Naive thymus-derived CD8-positive, alpha-beta T cell (primary cell): Measurements from ENCODE around the gene IL5RA. TPM values are rescaled to one million over a fixed set of nuclear protein-coding genes. Genes with fewer than 3 reads are reported as not detected.

ENCODE experiments used
- ATAC-seq, 2 donors: fragments of 150-1000 bp; cut with Tn5 transposase in 1 of 2; sonication (Bioruptor Pico), chemical (Tn5 transposase) in 1 of 2; 1 replicate in 1 of 2; 2 replicates in 1 of 2; pipeline ENCODE4 v1.10.0; 2021; ENCODE audit warnings: mild to moderate bottlenecking in 2 of 2, moderate library complexity in 2 of 2
- POLR2A ChIA-PET: fragments of 350-600 bp; sonication (Branson Sonifier 250); formaldehyde crosslinking; loops from one replicate; lab custom pipeline; 2021; ENCODE audit warnings: antibody characterized with exemption; lab: Charles Lee
- DNase-seq, 10 donors: peaks; one replicate each; pipeline versions ENCODE4 v3.0.0 to v3.0.0-alpha.2; 2020 to 2022
- H3K27ac Mint-ChIP-seq, 10 donors: one replicate each; pipeline ENCODE4 v1.8.0; 2020 to 2022; ENCODE audit warnings: mild to moderate bottlenecking in 10 of 10, mixed read lengths in 10 of 10, moderate library complexity in 4 of 10, inconsistent platforms in 1 of 10
- H3K27me3 Mint-ChIP-seq, 5 donors: one replicate each; pipeline ENCODE4 v1.8.0; 2021 to 2022; ENCODE audit warnings: mixed read lengths in 5 of 5
- H3K36me3 Mint-ChIP-seq, 3 donors: one replicate each; pipeline ENCODE4 v1.8.0; 2020 to 2022; ENCODE audit warnings: mixed read lengths in 3 of 3, mild to moderate bottlenecking in 2 of 3, inconsistent platforms in 1 of 3
- H3K4me1 Mint-ChIP-seq, 4 donors: one replicate each; pipeline ENCODE4 v1.8.0; 2021 to 2022; ENCODE audit warnings: mixed read lengths in 4 of 4
- H3K4me3 Mint-ChIP-seq, 10 donors: one replicate each; pipeline ENCODE4 v1.8.0; 2020 to 2022; ENCODE audit warnings: mild to moderate bottlenecking in 10 of 10, mixed read lengths in 10 of 10, moderate library complexity in 6 of 10, inconsistent platforms in 1 of 10
- H3K9me3 Mint-ChIP-seq, 9 donors: one replicate each; pipeline ENCODE4 v1.8.0; 2020 to 2022; ENCODE audit warnings: mixed read lengths in 9 of 9, mild to moderate bottlenecking in 3 of 9, inconsistent platforms in 1 of 9, moderate library complexity in 1 of 9
- polyA plus RNA-seq, 3 donors: library from polyadenylated mRNA; unstranded; fragments of 300-500 nt; fragmentation: Illumina TruSeq; gene quantifications; one replicate each; pipeline ENCODE4 v1.2.3, GENCODE V29; 2021
- total RNA-seq, 8 experiments: library from RNA in 2 of 8; stranded (reverse) in 2 of 8; gene quantifications; one replicate each; pipeline ENCODE4 v1.2.3 and lab custom pipeline; 2021 to 2026

IL5RA gene
- total and polyA plus RNA-seq, 5 experiments from 2014 or later: 1.7 TPM; not detected in 4

DNA sequence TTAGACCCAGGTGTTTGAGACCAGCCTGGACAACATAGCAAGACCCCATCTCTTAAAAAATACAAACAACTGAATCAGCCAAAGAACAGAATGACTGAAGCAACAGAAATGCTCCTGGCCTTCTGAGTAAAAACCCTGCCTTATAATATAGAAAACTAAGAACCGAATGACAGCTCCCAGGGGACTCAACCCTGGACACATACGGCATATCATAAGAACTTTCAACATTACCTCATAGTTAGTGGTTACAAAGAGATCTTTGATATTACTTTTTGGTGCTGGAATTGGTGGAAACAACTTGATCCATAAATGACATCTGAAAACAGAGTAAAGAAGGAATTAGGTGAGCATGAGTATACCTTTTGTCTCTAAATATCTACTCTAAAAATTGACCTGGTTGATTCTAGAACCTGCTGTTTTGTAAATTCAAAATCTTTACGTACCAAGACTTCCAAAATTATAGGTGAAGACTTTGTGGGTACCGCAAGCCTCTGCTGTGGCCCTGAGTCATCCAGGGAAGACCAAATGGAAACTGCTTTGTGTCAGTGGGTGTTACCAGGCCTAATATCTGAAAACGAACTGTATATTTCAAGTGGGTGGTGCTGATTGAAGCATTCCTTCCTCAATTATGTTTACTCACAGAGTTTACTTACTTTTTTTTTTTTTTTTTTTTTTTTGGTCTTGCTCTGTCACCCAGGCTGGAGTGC is 35.5 kb downstream of the IL5RA start:
- Mint-ChIP-seq H3K9me3 (no peaks in the 10 kb centered on the region), H3K4me1 (peaks cover 0 to 2% (median 0%) of the 10 kb centered on the region in 4 donors), H3K36me3 (no peaks in the 10 kb centered on the region), H3K27me3 (peaks cover 1 to 9% (median 5%) of the 10 kb centered on the region in 5 donors), H3K27ac (no peak overlapping the region), H3K4me3 (no peak overlapping the region)
- DNase-seq: no peak
- POLR2A ChIA-PET: no interaction called here
- ATAC-seq: no peak

DNA sequence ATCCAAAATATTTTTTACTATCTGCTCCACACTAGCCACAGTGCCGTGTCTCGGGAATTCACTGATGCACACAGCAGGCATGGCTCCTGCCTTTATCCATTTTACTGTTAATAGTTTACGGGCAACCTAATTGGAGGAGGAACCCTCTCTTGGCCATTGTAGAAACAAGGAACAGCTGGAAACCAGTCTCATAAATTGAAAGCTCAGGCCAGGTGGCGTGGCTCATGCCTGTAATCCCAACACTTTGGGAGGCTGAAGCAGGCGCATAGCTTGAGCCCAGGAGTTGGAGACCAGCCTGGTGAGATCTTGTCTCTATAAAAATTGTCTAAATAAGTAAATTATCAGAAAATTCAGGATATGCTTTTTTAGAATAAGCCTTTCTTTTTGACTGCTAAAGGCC is 39.0 kb downstream of the IL5RA start:
- Mint-ChIP-seq H3K27me3 (peaks cover 0 to 2% (median 0%) of the 10 kb centered on the region in 5 donors), H3K27ac (no peak overlapping the region), H3K4me3 (no peak overlapping the region), H3K4me1 (no peaks in the 10 kb centered on the region), H3K36me3 (no peaks in the 10 kb centered on the region), H3K9me3 (no peaks in the 10 kb centered on the region)
- POLR2A ChIA-PET: no interaction called here
- no peak for ATAC-seq
- DNase-seq: no peak

DNA sequence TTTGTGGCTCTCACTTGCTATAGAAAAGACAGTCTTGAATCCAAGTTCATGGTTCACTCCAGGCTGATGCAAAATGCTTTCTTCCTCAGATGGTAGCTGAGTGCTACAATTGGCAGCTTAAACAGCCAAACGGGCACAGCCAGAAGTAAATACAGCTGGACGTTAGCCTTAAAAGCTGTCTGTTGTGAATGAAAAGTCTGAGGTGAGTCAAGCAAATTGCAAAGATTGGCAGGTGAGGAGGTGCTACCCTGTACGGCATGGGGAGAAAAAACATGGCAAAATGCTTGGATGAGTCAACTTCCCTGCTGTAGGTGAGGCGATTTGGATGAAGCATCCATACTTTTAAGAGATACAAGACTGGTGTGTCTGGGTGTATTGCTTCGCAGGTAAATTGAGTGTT is 40.5 kb downstream of the IL5RA start:
- POLR2A ChIA-PET: no interaction called here
- Mint-ChIP-seq H3K9me3 (no peaks in the 10 kb centered on the region), H3K4me3 (no peak overlapping the region), H3K36me3 (no peaks in the 10 kb centered on the region), H3K27me3 (peaks cover 0 to 1% (median 0%) of the 10 kb centered on the region in 5 donors), H3K4me1 (no peaks in the 10 kb centered on the region), H3K27ac (no peak overlapping the region)
- ATAC-seq (no peak), DNase-seq (no peak)

DNA sequence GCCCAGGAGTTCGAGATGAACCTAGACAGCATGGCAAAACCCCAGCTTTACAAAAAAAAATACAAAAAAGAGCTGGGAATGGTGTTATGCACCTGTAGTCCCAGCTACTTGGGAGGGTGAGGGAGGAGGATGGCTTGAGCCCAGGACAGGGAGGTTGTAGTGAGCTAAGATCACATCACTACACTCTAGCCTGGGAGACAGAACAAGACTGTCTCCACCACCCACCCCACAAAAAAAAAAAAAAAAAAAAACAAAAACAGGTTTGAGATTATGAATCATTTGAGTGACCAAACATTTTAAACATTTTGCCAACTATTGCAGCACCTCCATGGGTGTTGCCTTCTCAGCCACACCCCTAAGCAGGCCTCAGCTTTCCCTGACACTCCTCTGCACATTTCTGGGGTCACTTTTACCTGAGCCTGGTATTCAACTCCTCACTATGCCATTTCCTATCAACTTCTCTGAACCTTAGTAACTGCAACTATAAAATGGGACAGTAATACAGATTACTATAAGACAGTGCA is 41.8 kb downstream of the IL5RA start:
- H3K4me3 Mint-ChIP-seq: no peak overlapping the region

DNA sequence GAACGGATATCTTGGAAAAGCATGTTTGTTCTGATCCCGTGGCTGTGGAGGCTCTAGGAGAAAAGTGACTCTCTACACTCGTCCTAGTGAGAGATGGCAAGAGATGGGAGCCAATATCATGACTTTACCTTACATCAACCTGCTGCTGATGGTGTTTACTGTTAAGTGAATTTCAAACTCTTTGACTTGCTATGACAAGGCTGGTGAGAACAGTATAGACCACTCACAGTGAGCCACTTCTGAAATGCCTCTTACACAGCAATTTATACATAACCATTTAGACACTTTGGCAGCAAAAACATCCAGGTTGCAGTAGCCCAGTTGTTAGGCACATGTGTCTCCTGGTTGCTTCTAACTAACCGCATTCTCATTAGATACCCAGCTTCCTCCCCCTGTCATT is 43.3 kb downstream of the IL5RA start:
- H3K27me3 Mint-ChIP-seq: no peaks in the 10 kb centered on the region
- H3K27ac Mint-ChIP-seq: no peak overlapping the region
- no peak overlapping the region for H3K4me3 Mint-ChIP-seq
- DNase-seq: no peak
- H3K4me1 Mint-ChIP-seq: no peaks in the 10 kb centered on the region
- POLR2A ChIA-PET: no interaction called here
- no peaks in the 10 kb centered on the region for H3K9me3 Mint-ChIP-seq
- ATAC-seq: no peak
- no peaks in the 10 kb centered on the region for H3K36me3 Mint-ChIP-seq

More for the DNA sequence above, 41.8 kb downstream of the IL5RA start:
- H3K27ac Mint-ChIP-seq: no peak overlapping the region
- ATAC-seq: no peak
- H3K36me3 Mint-ChIP-seq: no peaks in the 10 kb centered on the region
- no peaks in the 10 kb centered on the region for H3K9me3 Mint-ChIP-seq
- H3K27me3 Mint-ChIP-seq: peaks cover 0 to 1% (median 0%) of the 10 kb centered on the region in 5 donors
- no peaks in the 10 kb centered on the region for H3K4me1 Mint-ChIP-seq
- POLR2A ChIA-PET: no interaction called here
- DNase-seq: no peak

DNA sequence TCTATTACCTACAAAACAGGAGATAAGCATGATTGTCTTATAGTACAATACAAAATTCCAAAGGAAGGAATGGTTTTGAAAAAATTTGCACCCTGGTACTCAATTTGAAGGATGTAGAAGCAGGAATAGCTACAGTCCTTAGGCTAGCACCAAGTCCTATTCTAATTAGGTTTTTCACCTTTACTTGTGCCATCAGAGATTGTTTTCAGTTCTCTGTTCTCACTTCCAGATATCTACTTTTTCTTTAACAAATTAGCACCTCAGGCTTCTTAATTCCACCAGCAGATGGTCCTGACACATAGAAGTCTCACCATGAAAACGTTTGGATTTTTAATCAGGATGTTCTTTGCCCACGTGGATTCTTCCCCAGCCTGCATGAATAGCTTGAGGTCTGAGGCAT is 43.8 kb downstream of the IL5RA start:
- POLR2A ChIA-PET: no interaction called here
- H3K9me3 Mint-ChIP-seq: no peaks in the 10 kb centered on the region

DNA sequence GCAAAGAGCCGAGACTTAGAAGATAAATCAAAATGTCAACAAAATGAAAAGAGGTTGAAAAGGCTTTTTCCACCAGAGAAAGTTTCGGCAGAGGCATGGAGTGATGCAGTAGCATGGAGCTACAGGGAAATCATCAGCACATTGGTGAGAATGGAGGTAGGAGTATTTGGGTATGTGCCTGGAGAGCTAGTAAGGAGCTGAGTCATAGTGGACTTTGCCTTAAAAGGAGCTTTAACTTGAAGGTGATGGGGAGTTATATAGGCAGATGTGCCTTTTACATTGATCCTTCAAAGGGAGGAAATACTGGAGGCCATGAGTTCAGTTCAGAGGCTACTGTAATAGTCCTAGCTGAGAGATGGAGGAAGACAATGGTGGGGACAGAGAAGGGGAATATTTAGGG is 44.3 kb downstream of the IL5RA start:
- POLR2A ChIA-PET: no interaction called here
- no peak overlapping the region for H3K27ac Mint-ChIP-seq
- ATAC-seq: no peak
- H3K4me3 Mint-ChIP-seq: no peak overlapping the region
- no peak for DNase-seq
- H3K4me1 Mint-ChIP-seq: no peaks in the 10 kb centered on the region
- H3K36me3 Mint-ChIP-seq: no peaks in the 10 kb centered on the region
- H3K27me3 Mint-ChIP-seq: no peaks in the 10 kb centered on the region
- H3K9me3 Mint-ChIP-seq: no peaks in the 10 kb centered on the region

More for the DNA sequence above, 43.8 kb downstream of the IL5RA start:
- no peaks in the 10 kb centered on the region for H3K4me1 Mint-ChIP-seq
- no peak for ATAC-seq
- no peak for DNase-seq
- no peak overlapping the region for H3K4me3 Mint-ChIP-seq
- H3K27ac Mint-ChIP-seq: no peak overlapping the region
- H3K27me3 Mint-ChIP-seq: no peaks in the 10 kb centered on the region
- H3K36me3 Mint-ChIP-seq: no peaks in the 10 kb centered on the region

DNA sequence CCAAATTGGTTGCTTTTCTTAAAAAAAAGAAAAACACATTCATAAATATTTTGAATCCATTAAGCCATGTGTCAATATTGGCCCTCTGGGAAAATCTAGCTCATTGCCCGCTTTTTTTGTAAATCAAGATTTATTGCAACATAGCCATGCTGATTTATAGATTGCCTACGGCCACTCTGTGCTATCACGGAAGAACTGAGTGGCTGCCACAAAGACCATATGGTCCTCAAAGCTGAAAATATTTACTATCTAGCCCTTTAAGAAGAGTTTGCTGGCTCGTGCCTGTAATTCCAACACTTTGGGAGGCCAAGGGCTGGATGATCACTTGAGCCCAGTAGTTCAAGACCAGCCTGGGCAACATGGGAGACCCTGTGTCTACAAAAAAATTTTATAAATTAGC is 45.9 kb downstream of the IL5RA start:
- H3K27me3 Mint-ChIP-seq: no peaks in the 10 kb centered on the region
- H3K27ac Mint-ChIP-seq: no peak overlapping the region
- ATAC-seq (no peak), DNase-seq (no peak)
- POLR2A ChIA-PET: no interaction called here
- H3K9me3 Mint-ChIP-seq: no peaks in the 10 kb centered on the region
- no peaks in the 10 kb centered on the region for H3K4me1 Mint-ChIP-seq
- H3K4me3 Mint-ChIP-seq: no peak overlapping the region
- no peaks in the 10 kb centered on the region for H3K36me3 Mint-ChIP-seq

DNA sequence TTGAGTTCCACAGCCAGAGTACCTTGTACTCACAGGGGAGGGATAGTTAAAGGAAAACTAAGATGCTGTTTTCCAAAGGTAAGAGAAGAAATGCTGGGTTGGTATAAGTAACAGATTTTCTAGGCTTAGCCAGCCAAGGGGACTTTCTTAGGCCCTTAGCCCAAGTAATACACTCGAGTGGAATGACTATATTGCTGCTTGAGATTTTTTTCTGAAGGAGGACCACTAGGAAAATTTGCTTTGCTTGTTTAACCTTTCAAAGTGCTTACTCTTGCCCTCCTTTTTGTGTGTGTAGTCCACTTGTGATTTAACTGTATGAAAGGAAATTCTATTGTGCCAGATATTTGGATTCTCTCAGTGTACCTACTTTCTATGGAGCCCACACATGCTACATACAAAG is 50.5 kb downstream of the IL5RA start:
- DNase-seq (no peak), ATAC-seq (no peak)
- Mint-ChIP-seq H3K4me1 (no peaks in the 10 kb centered on the region), H3K27ac (no peak overlapping the region), H3K27me3 (peaks cover 0 to 6% (median 1%) of the 10 kb centered on the region in 5 donors), H3K36me3 (no peaks in the 10 kb centered on the region), H3K9me3 (no peaks in the 10 kb centered on the region), H3K4me3 (no peak overlapping the region)
- POLR2A ChIA-PET: no interaction called here

DNA sequence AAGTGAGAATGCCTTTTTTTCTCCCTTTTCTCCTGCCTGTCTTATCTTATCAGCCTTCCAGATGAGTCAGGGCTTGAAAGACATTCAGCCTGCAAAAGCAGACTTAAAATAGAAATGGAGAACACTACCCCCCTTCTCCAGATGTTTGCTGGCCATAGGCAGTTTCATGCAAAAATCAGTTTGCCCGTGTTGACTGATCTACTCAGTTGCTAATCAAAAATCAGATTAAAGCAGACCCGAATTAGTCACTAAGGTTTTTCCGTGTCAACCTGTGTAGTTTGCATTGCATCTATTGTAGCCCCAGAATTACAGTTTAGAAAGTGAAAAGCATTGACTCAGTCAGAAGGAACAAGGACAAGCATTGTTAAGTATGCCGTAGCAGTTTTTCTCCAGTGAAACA is 56.2 kb downstream of the IL5RA start:
- Mint-ChIP-seq H3K9me3 (no peaks in the 10 kb centered on the region), H3K36me3 (no peaks in the 10 kb centered on the region), H3K27ac (no peak overlapping the region), H3K4me3 (no peak overlapping the region), H3K4me1 (no peaks in the 10 kb centered on the region), H3K27me3 (peaks cover 0 to 6% (median 1%) of the 10 kb centered on the region in 5 donors)
- DNase-seq (no peak), ATAC-seq (no peak)
- POLR2A ChIA-PET: no interaction called here

DNA sequence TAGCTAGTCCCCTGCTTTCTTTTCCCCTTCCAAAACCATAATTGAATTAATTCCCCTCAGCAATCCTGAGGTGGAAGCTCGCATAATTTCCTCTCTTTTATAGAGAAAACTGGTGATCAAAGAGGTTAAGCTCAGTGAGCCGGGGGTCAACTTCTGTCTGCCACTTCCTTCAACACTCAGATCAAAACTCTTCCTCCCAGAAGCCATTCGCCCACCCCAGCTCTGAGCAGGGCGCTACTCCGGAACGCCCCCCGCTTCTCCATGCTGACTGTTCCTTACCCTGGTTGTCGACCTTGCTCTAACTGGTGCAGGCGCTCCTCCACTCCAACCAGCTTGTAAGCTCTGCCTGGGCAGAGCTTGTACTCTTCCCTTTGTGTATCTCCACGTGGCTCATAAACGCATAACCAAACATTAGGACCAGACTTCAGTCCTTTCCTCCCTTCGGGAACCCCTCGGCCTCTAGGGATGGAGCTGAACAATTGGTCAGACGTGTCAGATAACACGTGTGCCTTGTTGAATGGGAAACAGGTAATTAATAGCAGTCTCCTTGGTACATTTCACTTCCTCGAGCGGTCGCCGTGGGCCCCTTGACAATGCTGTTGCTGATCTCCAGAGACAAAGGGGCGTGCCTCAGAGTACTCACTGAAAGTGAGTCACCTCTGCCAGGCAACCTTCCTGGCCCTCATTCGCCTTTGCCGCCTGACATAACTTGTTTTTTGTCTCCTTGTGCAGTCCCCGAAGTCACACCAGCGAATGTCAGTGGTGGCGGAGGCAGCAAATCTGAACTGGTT is 71.8 kb downstream of the IL5RA start:
- Mint-ChIP-seq H3K9me3 (no peaks in the 10 kb centered on the region), H3K27me3 (peaks cover 0 to 4% (median 3%) of the 10 kb centered on the region in 5 donors), H3K4me1 (no peaks in the 10 kb centered on the region), H3K27ac (no peak overlapping the region), H3K4me3 (no peak overlapping the region), H3K36me3 (no peaks in the 10 kb centered on the region)
- DNase-seq: no peak
- POLR2A ChIA-PET: no interaction called here
- ATAC-seq: no peak

DNA sequence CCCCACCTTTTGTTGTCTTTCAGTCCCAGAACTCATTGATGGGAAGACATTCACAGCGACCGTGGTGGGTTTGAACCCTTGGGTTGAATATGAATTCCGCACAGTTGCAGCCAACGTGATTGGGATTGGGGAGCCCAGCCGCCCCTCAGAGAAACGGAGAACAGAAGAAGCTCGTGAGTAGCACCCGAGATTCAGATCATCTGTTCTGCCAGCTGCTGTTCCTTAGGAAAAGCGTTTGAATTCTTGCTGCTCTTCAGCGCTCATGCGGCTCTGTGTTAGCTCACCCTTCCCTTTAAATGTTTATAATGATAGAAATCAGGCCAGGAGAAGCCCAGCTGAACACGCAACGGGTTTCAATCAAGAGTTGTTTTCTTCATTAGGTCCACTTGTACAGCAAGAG is 73.0 kb downstream of the IL5RA start:
- H3K9me3 Mint-ChIP-seq: no peaks in the 10 kb centered on the region
- ATAC-seq (no peak), DNase-seq (no peak)
- no peak overlapping the region for H3K27ac Mint-ChIP-seq
- H3K4me3 Mint-ChIP-seq: no peak overlapping the region
- POLR2A ChIA-PET: no interaction called here
- H3K4me1 Mint-ChIP-seq: no peaks in the 10 kb centered on the region
- H3K27me3 Mint-ChIP-seq: peaks cover 0 to 4% (median 3%) of the 10 kb centered on the region in 5 donors
- no peaks in the 10 kb centered on the region for H3K36me3 Mint-ChIP-seq

DNA sequence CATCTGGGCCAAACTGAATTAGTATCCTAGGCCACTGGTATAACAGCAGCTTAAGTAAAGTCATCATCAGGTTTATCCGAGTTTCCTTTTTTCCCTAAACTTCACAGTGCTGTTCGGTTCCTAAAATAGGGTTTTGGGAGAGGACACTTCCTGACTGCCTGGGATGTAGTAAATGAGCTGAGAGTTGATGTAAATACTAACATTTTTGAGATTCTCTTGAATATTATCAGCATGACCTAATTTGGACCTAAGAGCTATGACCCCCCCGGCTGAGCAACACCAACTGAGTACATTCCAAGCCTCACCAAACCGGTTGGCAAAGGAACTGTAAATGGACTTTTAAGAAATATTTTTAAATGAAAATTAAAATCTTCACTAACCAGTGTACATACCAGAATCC is 78.8 kb downstream of the IL5RA start:
- ATAC-seq (no peak), DNase-seq (no peak)
- no peak overlapping the region for H3K27ac Mint-ChIP-seq
- H3K9me3 Mint-ChIP-seq: no peaks in the 10 kb centered on the region
- H3K27me3 Mint-ChIP-seq: no peaks in the 10 kb centered on the region
- POLR2A ChIA-PET: no interaction called here
- H3K4me3 Mint-ChIP-seq: no peak overlapping the region
- H3K36me3 Mint-ChIP-seq: no peaks in the 10 kb centered on the region
- peaks cover 2 to 14% (median 10%) of the 10 kb centered on the region in 4 donors for H3K4me1 Mint-ChIP-seq
